Upper lobe of left lung (tissue), 6 donors: ENCODE measurements around the gene GLS2. TPM values are rescaled to one million over a fixed set of nuclear protein-coding genes. Genes with fewer than 3 reads are reported as not detected.
A peak's percentile ranks its signal among the peaks of the same experiment; 100 is the strongest.
"Not testable (repeated sequence)": the region's sequence is repeated elsewhere in the genome, so short reads cannot be mapped to it uniquely, and the experiment has no call there.

ENCODE experiments used
- ATAC-seq, 2 donors: fragments of 200-7000 bp; cut with Tn5 transposase; one replicate each; pipeline ENCODE4 v1.9.1; 2022; ENCODE audit warnings: mild to moderate bottlenecking in 2 of 2, moderate library complexity in 2 of 2; ENCODE audit not compliant: low FRiP score in 2 of 2
- DNase-seq, 2 donors: peaks; one replicate each; pipeline ENCODE4 v3.0.0-alpha.2; 2019 to 2020
- H3K27ac ChIP-seq, 4 donors: fragments of 200-600 bp; sonication (generic); one replicate each; pipeline ENCODE4 v1.5.1; 2016 to 2019
- H3K27me3 ChIP-seq, 4 donors: fragments of 200-600 bp; sonication (generic); one replicate each; pipeline ENCODE4 v1.5.1; 2017 to 2019
- H3K36me3 ChIP-seq, 4 donors: fragments of 200-600 bp; sonication (generic); one replicate each; pipeline ENCODE4 v1.5.1; 2016 to 2019
- H3K4me1 ChIP-seq, 4 donors: fragments of 200-600 bp; sonication (generic); one replicate each; pipeline ENCODE4 v1.5.1; 2018 to 2019
- H3K4me3 ChIP-seq, 4 donors: fragments of 200-600 bp; sonication (generic); one replicate each; pipeline ENCODE4 v1.5.1; 2017 to 2019; ENCODE audit warnings: mild to moderate bottlenecking in 2 of 4, moderate library complexity in 1 of 4
- H3K9me3 ChIP-seq, 4 donors: fragments of 200-600 bp; sonication (generic); one replicate each; pipeline ENCODE4 v1.5.1; 2018 to 2019
- EP300 ChIP-seq, 4 donors: sonication (generic); formaldehyde crosslinking; IDR thresholded peaks; one replicate each; pipeline ENCODE4 v1.5.1; 2017; ENCODE audit warnings: antibody characterized with exemption in 4 of 4, control low read depth in 2 of 4
- POLR2A ChIP-seq, 4 donors: fragments of 450-650 bp; IDR thresholded peaks; one replicate each; pipeline ENCODE4 v1.5.1; 2016 to 2017; ENCODE audit warnings: antibody characterized with exemption in 4 of 4, mild to moderate bottlenecking in 2 of 4
- POLR2AphosphoS5 ChIP-seq, 2 donors: sonication (generic); formaldehyde crosslinking; IDR thresholded peaks; one replicate each; pipeline ENCODE4 v1.5.1; 2017; ENCODE audit warnings: antibody characterized with exemption in 2 of 2
- whole genome bisulfite sequencing, 2 donors: methylation state at CpG; one replicate each; pipeline ENCODE4 v1.1.5; 2017 to 2018; 5-methylcytosine and 5-hydroxymethylcytosine counted together
- total RNA-seq, 6 donors: library from RNA; depleted of rRNA in 4 of 6; stranded (reverse); fragments of >200 nt in 4 of 6; gene quantifications; one replicate each; pipeline versions ENCODE4 v1.1.0 to v1.2.1, GENCODE V29; 2016 to 2021
- TF ChIP-seq, protein P1 (sequence below), 6 experiments: fragments of 450-650 bp in 4 of 6; fragments of 200-600 bp in 2 of 6; sonication (generic) in 2 of 6; IDR thresholded peaks; one replicate each; pipeline ENCODE4 v1.5.1; 2016 to 2019; ENCODE audit warnings: antibody characterized with exemption in 6 of 6
- donor health status: DM: no; HTN: no; CAD: no; lungs with moderate emphysema.
- donor health status: DM: no; HTN: yes; CAD: no; lungs with severe emphysema.

GLS2 gene
- total RNA-seq, 6 donors from 2014 or later, result 2.0 to 11.6 (median 5.0) TPM

DNA sequence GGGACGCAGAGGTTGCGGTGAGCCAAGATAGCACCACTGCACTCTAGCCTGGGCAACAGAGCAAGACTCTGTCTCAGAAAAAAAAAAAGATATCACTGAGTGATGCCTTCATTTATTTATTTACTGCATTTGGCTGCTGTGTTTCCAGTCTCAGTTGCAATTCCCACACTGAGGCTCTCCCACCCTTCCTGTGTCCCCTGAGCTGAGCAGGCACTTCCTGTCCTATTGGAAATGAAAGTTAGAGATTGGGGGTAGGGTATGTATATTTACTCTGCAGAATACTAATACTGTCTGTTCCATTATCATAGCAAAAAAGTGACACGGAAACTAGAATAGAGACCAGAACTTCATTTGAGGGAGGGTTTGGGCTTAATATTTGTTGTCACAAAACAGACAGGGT lies 32.1 kb upstream of the GLS2 start:
- 60 to 74% methylated on average over 3 of the region's 3 CpGs for WGBS, 2 donors
- Histone ChIP-seq H3K27ac (peak overlapping the region; percentile 84 to 94 (median 88)), H3K9me3 (no peaks in the 10 kb centered on the region), H3K36me3 (no peaks in the 10 kb centered on the region), H3K4me1 (peaks cover 31 to 54% (median 34%) of the 10 kb centered on the region in 4 donors), H3K27me3 (no peaks in the 10 kb centered on the region), H3K4me3 (peak overlapping the region in 3 of 4 donors; percentile 53 to 61 (median 54))
- TF ChIP-seq POLR2AphosphoS5 (IDR thresholded peaks at IDR 0.05) (peak; percentile 88 to 89), EP300 (IDR thresholded peaks at IDR 0.05) (peak; percentile 71 to 97 (median 90)), POLR2A (IDR thresholded peaks at IDR 0.05) (peak in 1 of 4 donors; percentile 31)
- TF ChIP-seq, protein P1, sequence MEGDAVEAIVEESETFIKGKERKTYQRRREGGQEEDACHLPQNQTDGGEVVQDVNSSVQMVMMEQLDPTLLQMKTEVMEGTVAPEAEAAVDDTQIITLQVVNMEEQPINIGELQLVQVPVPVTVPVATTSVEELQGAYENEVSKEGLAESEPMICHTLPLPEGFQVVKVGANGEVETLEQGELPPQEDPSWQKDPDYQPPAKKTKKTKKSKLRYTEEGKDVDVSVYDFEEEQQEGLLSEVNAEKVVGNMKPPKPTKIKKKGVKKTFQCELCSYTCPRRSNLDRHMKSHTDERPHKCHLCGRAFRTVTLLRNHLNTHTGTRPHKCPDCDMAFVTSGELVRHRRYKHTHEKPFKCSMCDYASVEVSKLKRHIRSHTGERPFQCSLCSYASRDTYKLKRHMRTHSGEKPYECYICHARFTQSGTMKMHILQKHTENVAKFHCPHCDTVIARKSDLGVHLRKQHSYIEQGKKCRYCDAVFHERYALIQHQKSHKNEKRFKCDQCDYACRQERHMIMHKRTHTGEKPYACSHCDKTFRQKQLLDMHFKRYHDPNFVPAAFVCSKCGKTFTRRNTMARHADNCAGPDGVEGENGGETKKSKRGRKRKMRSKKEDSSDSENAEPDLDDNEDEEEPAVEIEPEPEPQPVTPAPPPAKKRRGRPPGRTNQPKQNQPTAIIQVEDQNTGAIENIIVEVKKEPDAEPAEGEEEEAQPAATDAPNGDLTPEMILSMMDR (IDR thresholded peaks at IDR 0.05), result no peak
- DNase-seq (no peak), ATAC-seq (no peak)

DNA sequence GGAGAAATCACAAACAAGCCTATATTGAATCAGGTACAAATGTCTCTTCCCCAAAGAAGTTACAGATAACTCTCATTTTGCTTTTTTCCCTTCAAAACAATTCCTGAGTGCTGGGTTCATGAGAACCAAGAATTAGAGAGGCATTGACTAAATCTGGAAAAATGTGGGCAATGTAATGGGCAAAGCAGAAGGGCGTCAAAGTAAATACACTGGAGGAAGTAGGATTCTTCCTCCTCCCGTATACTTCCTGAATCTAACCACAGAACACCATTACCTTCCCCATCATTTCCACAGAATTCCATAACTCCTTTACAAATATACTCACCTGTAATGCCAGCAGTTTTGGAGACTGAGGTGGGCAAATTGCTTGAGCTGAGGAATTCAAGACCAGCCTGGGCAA lies 30.6 kb upstream of the GLS2 start:
- Histone ChIP-seq H3K9me3 (no peaks in the 10 kb centered on the region), H3K4me3 (no peak overlapping the region), H3K36me3 (no peaks in the 10 kb centered on the region), H3K27ac (peak overlapping the region; percentile 84 to 94 (median 88)), H3K4me1 (peaks cover 31 to 44% (median 34%) of the 10 kb centered on the region in 4 donors), H3K27me3 (no peaks in the 10 kb centered on the region)
- TF ChIP-seq, protein P1 (IDR thresholded peaks at IDR 0.05), result no peak
- TF ChIP-seq EP300 (IDR thresholded peaks at IDR 0.05) (no peak), POLR2AphosphoS5 (IDR thresholded peaks at IDR 0.05) (no peak), POLR2A (IDR thresholded peaks at IDR 0.05) (no peak)
- DNase-seq (no peak), ATAC-seq (no peak)
- WGBS, 2 donors, result 11 to 15% methylated on average over 2 of the region's 2 CpGs

DNA sequence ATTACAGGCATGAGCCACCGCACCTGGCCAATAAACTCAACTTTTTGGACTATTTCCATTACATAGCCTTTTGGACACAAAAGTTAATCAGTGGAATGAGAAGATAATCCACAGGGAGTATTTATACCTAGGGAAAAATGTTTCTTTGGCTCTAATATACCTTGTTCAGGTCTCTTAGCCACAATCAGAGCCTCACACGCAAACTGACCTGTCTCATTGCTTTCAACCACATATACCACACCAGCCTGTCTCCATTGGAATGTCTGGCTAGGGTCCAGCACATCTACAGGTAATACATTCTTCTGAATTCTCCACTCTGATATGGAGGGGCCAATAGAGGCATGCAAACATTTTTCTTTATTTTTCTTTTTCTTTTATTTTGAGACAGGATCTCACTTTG lies 29.9 kb upstream of the GLS2 start:
- no peaks in the 10 kb centered on the region for H3K9me3 ChIP-seq
- no peak for DNase-seq
- H3K27ac ChIP-seq, result peak overlapping the region in 2 of 4 donors; percentile 91 to 94
- WGBS, 2 donors, result 78 to 80% methylated on average over 2 of the region's 2 CpGs
- ATAC-seq, result no peak
- no peaks in the 10 kb centered on the region for H3K36me3 ChIP-seq
- no peaks in the 10 kb centered on the region for H3K27me3 ChIP-seq
- peaks cover 31 to 37% (median 34%) of the 10 kb centered on the region in 4 donors for H3K4me1 ChIP-seq
- H3K4me3 ChIP-seq, result no peak overlapping the region
- TF ChIP-seq, protein P1 (IDR thresholded peaks at IDR 0.05), result no peak
- no peak for TF ChIP-seq POLR2AphosphoS5 (IDR thresholded peaks at IDR 0.05)
- TF ChIP-seq EP300 (IDR thresholded peaks at IDR 0.05), result no peak
- TF ChIP-seq POLR2A (IDR thresholded peaks at IDR 0.05), result no peak

DNA sequence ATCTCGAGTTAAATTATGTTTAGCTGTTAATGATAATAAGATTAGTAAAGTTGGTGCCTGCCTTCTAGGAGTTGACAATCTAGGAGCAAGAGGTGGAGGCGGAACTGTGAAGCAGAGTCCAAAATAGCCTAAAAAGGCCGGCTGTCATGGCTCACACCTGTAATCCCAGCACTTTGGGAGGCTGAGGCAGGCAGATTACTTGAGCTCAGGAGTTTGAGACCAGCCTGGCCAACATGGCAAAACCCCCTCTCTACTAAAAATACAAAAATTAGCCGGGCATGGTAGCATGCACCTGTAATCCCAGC lies 26.0 kb upstream of the GLS2 start:
- not testable (repeated sequence) for H3K36me3 ChIP-seq, H3K9me3 ChIP-seq, ATAC-seq, H3K4me3 ChIP-seq, H3K27me3 ChIP-seq, DNase-seq
- Histone ChIP-seq H3K27ac (peak overlapping the region in 3 of 4 donors; percentile 8 to 45 (median 19)), H3K4me1 (peaks cover 14 to 16% (median 15%) of the 10 kb centered on the region in 4 donors)
- WGBS, 2 donors, result 53 to 68% methylated on average over 4 of the region's 4 CpGs
- TF ChIP-seq, protein P1 (IDR thresholded peaks at IDR 0.05), result peak in 1 of 6 experiments; percentile 14

DNA sequence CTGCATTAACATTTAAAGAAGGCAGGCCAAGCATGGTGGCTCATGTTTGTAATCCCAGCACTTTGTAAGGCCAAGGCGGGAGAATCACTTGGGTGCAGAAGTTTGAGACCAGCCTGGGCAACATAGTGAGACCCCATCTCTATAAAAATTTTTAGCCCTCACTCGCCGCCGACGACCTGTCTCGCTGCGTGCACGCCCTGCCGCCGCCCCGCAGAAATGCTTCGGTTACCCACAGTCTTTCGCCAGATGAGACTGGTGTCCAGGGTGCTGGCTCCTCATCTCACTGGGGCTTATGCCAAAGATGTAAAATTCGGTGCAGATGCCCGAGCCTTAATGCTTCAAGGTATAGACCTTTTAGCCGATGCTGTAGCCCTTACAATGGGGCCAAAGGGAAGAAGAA lies 22.8 kb upstream of the GLS2 start:
- Histone ChIP-seq H3K27ac (no peak overlapping the region), H3K9me3 (no peaks in the 10 kb centered on the region), H3K4me1 (peaks cover 4 to 5% (median 4%) of the 10 kb centered on the region in 4 donors), H3K27me3 (no peaks in the 10 kb centered on the region), H3K4me3 (no peak overlapping the region), H3K36me3 (no peaks in the 10 kb centered on the region)
- DNase-seq (peak in 1 of 2 donors; percentile 60), ATAC-seq (no peak)
- TF ChIP-seq POLR2AphosphoS5 (IDR thresholded peaks at IDR 0.05), result no peak
- TF ChIP-seq, protein P1 (IDR thresholded peaks at IDR 0.05), result no peak
- TF ChIP-seq EP300 (IDR thresholded peaks at IDR 0.05), result no peak
- no peak for TF ChIP-seq POLR2A (IDR thresholded peaks at IDR 0.05)
- 92 to 95% methylated on average over 16 of the region's 16 CpGs for WGBS, 2 donors

DNA sequence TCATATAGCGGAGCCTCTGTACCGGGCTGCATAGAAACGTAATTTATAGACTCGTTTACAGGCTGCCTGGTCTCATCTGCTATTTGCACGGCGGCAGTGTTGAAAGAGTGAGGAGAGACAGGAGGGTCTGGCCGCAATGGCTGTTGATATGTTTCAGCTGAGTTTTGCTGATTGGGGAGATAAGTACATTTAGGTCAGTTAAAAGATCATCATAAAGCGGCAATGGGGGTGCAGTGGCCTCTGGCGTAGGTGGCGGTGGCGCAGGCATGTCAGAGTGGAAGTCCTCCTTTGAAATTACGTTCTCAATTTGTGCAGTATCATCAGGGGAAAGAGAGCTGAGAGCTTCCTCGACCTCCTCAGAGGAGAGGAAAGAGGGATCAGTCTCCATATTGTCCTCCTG lies 11.9 kb upstream of the GLS2 start:
- H3K36me3 ChIP-seq, H3K27ac ChIP-seq, H3K4me3 ChIP-seq, ATAC-seq, H3K9me3 ChIP-seq, H3K4me1 ChIP-seq, H3K27me3 ChIP-seq: not testable (repeated sequence)
- DNase-seq, result peak in 1 of 2 donors; percentile 37
- 84 to 91% methylated on average over 13 of the region's 13 CpGs for WGBS, 2 donors

DNA sequence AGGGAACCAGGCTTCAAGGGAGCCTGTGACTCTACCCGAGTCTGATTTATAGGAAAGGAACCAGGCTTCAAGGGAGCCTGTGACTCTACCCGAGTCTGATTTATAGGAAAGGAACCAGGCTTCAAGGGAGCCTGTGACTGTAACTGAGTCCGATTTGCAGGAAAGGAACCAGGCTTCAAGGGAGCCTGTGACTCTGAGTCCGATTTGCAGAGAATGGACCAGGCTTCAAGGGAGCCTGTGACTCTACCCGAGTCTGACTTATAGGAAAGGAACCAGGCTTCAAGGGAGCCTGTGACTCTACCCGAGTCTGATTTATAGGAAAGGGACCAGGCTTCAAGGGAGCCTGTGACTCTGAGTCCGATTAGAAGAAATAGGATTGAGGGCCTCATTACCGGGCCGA lies 11.5 kb upstream of the GLS2 start:
- H3K4me1 ChIP-seq, H3K36me3 ChIP-seq, H3K4me3 ChIP-seq, ATAC-seq, H3K9me3 ChIP-seq, H3K27me3 ChIP-seq, DNase-seq, H3K27ac ChIP-seq: not testable (repeated sequence)
- 84 to 85% methylated on average over 9 of the region's 9 CpGs for WGBS, 2 donors
